ENCODE results near the gene CLEC20A. TPM values are rescaled to one million over a fixed set of nuclear protein-coding genes. Genes with fewer than 3 reads are reported as not detected.

Gene CLEC20A
- total RNA-seq, 2 donors from 2014 or later = not detected

DNA sequence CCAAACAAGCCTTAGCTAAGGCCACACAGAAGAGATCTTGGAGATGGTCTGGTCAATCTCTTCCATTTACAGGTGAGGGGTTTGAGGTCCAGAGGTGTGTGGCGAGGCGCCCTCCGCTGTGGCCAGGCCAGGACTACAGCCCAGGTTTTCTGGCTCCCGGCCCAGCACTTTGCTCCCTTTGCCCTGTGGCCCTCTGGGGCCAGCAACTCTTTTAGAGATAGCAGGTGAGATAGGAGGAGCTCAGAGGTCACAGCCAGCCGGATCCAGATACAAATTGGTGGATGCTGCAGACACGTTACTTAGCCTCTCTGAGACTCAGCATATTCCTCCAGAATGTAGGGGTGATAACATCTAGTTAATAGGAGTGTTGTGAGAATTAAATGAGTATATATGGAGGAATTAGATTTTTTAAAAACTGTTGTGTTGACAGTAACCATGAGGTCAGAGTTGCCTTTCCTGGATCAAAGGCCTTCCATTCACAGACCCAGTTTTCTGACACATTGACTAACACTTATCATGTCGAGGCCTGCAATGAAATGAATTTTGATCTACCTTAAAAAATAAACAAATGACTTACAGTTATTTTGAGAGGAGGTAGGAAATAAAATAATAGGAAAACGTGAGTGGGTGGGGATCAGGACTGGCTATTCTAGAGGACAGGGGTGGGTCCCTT, 32.7 kb upstream of the CLEC20A start:
- intact Hi-C loops (cut with DNase I) = no loop called here
- H3K4me3 ChIP-seq = no peak overlapping the region
- no peaks in the 10 kb centered on the region for H3K27me3 ChIP-seq (replicated peaks; ENCODE audit: insufficient read depth)
- no peaks in the 10 kb centered on the region for H3K9me3 ChIP-seq
- no peak overlapping the region for H3K27ac ChIP-seq
- TF ChIP-seq, protein P1, sequence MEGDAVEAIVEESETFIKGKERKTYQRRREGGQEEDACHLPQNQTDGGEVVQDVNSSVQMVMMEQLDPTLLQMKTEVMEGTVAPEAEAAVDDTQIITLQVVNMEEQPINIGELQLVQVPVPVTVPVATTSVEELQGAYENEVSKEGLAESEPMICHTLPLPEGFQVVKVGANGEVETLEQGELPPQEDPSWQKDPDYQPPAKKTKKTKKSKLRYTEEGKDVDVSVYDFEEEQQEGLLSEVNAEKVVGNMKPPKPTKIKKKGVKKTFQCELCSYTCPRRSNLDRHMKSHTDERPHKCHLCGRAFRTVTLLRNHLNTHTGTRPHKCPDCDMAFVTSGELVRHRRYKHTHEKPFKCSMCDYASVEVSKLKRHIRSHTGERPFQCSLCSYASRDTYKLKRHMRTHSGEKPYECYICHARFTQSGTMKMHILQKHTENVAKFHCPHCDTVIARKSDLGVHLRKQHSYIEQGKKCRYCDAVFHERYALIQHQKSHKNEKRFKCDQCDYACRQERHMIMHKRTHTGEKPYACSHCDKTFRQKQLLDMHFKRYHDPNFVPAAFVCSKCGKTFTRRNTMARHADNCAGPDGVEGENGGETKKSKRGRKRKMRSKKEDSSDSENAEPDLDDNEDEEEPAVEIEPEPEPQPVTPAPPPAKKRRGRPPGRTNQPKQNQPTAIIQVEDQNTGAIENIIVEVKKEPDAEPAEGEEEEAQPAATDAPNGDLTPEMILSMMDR (IDR thresholded peaks at IDR 0.05) = no peak
- TF ChIP-seq POLR2AphosphoS5 (IDR thresholded peaks at IDR 0.05) (no peak), POLR2A (IDR thresholded peaks at IDR 0.05) (no peak)
- no peaks in the 10 kb centered on the region for H3K36me3 ChIP-seq
- DNase-seq (ENCODE audit: low spot score) = no peak
- WGBS = 93% methylated on average over 8 of the region's 8 CpGs
- no peaks in the 10 kb centered on the region for H3K4me1 ChIP-seq (replicated peaks)

DNA sequence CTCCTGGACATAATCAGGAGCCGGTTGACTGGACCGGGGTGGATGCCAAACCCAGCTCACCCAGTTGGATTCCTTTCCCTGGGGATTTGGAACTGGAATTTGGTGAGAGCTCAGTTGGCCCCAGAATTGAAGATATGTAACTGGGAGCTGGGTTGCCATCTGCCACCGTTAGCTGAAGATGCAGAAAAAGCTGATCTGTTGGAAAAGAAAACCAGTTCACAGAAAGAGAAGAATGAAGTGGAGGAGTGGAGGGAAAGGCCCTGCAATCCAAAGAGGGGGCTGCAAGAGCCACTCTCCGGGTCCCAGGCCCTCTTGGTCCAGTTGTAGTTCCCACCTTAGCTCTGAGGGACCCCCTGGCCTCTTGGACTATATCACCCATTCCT, 32.2 kb upstream of the CLEC20A start:
- intact Hi-C loops (cut with DNase I) = no loop called here
- WGBS = 88% methylated on average over 4 of the region's 4 CpGs
- no peaks in the 10 kb centered on the region for H3K36me3 ChIP-seq

DNA sequence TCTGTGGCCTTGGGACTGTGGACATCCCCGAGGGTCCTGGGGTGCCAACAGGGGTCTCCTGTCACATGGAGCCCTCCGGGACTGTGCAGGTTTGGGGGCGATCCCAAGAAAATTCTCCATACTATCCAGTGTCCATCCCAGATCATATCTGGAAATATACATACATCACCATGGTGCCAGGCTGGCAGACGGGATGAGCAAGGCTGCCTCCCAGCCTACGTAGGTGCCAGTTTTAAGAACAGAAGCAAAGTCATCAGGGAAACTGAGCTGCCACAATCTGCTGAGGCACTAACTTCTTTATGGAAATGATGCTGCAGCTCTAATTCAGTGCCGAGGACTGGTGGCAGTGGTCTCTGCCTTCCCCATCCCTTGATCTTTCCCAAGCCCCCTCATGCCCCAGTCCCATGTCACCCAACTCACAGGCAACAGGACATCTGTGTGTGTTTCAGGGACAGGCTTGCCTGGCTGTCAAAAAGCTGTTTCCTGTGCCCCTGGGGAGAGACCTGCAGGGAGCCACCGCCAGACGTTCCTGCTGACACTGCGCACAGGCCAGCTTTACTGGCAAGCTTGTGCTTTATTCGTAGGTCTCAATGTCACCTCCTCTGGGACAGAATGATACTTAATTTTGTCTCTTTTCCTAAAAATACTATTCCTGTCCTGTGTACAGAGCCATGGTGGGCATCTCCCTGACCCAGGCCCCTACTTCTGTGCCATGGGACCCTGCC, 31.6 kb upstream of the CLEC20A start:
- no peaks in the 10 kb centered on the region for H3K27me3 ChIP-seq (replicated peaks; ENCODE audit: insufficient read depth)
- DNase-seq (ENCODE audit: low spot score) = no peak
- no peaks in the 10 kb centered on the region for H3K36me3 ChIP-seq

More for the DNA sequence above, 32.2 kb upstream of the CLEC20A start:
- Histone ChIP-seq H3K27ac (no peak overlapping the region), H3K4me3 (no peak overlapping the region), H3K27me3 (replicated peaks; ENCODE audit: insufficient read depth) (no peaks in the 10 kb centered on the region), H3K4me1 (replicated peaks) (no peaks in the 10 kb centered on the region), H3K9me3 (no peaks in the 10 kb centered on the region)
- TF ChIP-seq, protein P1 (IDR thresholded peaks at IDR 0.05) = no peak
- TF ChIP-seq POLR2A (IDR thresholded peaks at IDR 0.05) = no peak
- TF ChIP-seq POLR2AphosphoS5 (IDR thresholded peaks at IDR 0.05) = no peak
- no peak for DNase-seq (ENCODE audit: low spot score)

DNA sequence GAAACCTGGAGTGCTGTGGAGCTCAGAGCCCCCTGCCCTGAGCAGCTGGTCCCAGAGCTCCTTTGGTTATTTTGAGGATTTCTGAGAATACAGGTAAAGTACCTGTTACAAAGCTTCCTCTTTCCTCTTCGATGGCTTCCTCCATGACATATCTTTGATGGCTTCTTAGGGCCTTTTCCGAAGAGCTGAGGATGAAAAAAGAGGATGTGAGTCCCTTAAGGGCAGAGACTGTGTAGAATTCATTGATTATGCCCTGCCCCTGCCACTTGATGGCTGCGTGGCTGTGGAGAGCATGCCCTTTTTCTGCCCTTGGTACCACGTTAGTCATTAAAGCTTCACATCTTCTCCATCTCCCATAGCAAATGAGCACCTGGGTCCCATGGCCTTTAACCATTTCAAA, 30.4 kb upstream of the CLEC20A start:
- Histone ChIP-seq H3K27me3 (replicated peaks; ENCODE audit: insufficient read depth) (no peaks in the 10 kb centered on the region), H3K36me3 (no peaks in the 10 kb centered on the region), H3K27ac (no peak overlapping the region), H3K9me3 (no peaks in the 10 kb centered on the region), H3K4me1 (replicated peaks) (no peaks in the 10 kb centered on the region), H3K4me3 (no peak overlapping the region)
- intact Hi-C loops (cut with DNase I) = no loop called here
- TF ChIP-seq POLR2A (IDR thresholded peaks at IDR 0.05) (no peak), POLR2AphosphoS5 (IDR thresholded peaks at IDR 0.05) (no peak)
- TF ChIP-seq, protein P1 (IDR thresholded peaks at IDR 0.05) = no peak
- 90% methylated on average over 4 of the region's 4 CpGs for WGBS
- DNase-seq (ENCODE audit: low spot score) = no peak

More for the DNA sequence above, 31.6 kb upstream of the CLEC20A start:
- WGBS = 92% methylated on average over 10 of the region's 10 CpGs
- TF ChIP-seq POLR2A (IDR thresholded peaks at IDR 0.05) (no peak), POLR2AphosphoS5 (IDR thresholded peaks at IDR 0.05) (no peak)
- TF ChIP-seq, protein P1 (IDR thresholded peaks at IDR 0.05) = no peak
- intact Hi-C loops (cut with DNase I) = no loop called here
- no peak overlapping the region for H3K27ac ChIP-seq
- no peaks in the 10 kb centered on the region for H3K4me1 ChIP-seq (replicated peaks)
- H3K4me3 ChIP-seq = no peak overlapping the region
- H3K9me3 ChIP-seq = no peaks in the 10 kb centered on the region

DNA sequence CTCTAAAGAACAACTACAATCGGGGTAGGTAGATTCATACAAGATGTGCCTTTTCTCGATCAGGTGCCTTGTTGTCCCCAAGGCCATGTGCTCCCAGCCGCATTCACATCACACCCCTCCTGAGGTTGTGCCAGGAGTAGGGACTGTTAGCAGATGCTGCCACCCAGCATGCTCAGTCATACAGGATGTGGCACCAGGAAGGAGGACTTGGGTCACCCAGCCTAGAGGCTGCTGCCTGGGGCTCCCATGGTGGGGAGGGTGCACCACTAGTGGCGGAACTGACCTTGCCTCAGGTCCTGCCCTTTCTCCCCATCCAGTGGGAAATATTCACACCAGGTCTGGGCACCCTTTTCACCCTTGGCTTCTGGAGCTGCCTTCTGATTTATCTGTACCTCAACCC, 24.5 kb upstream of the CLEC20A start:
- no peaks in the 10 kb centered on the region for H3K9me3 ChIP-seq
- 91% methylated on average over 4 of the region's 4 CpGs for WGBS
- intact Hi-C loops (cut with DNase I) = no loop called here
- no peaks in the 10 kb centered on the region for H3K27me3 ChIP-seq (replicated peaks; ENCODE audit: insufficient read depth)
- H3K27ac ChIP-seq = no peak overlapping the region
- DNase-seq (ENCODE audit: low spot score) = no peak
- H3K4me1 ChIP-seq (replicated peaks) = no peaks in the 10 kb centered on the region
- H3K4me3 ChIP-seq = no peak overlapping the region
- TF ChIP-seq, protein P1 (IDR thresholded peaks at IDR 0.05) = no peak
- TF ChIP-seq POLR2A (IDR thresholded peaks at IDR 0.05) = no peak
- TF ChIP-seq POLR2AphosphoS5 (IDR thresholded peaks at IDR 0.05) = no peak
- H3K36me3 ChIP-seq = no peaks in the 10 kb centered on the region

Data from prostate gland (tissue), 2 donors.